Activated CD4-positive, alpha-beta T cell treated with anti-CD3 and anti-CD28 coated beads, Interleukin-2, amount 50 U/mL, for 4 hours (primary cell): ENCODE data around the gene SLC2A10.

Source experiments
- DNase-seq, 2 experiments: peaks; one replicate each; pipeline ENCODE4 v3.0.0-alpha.2; 2020

Gene SLC2A10

GRCh38 chr20:46771195-46771588 lies 61.7 kb downstream of the SLC2A10 start:
- DNase-seq, result no peak

GRCh38 chr20:46772901-46773300 lies 63.5 kb downstream of the SLC2A10 start:
- DNase-seq, result no peak

GRCh38 chr20:46773680-46774079 lies 64.2 kb downstream of the SLC2A10 start:
- DNase-seq, result no peak

GRCh38 chr20:46774236-46774635 lies 64.8 kb downstream of the SLC2A10 start:
- DNase-seq, result no peak

- no peak for DNase-seq
Observed at GRCh38 chr20:46774943-46775560, 65.6 kb downstream of the SLC2A10 start.

GRCh38 chr20:46775806-46776205 lies 66.4 kb downstream of the SLC2A10 start:
- DNase-seq, result no peak

GRCh38 chr20:46777331-46777730 lies 67.9 kb downstream of the SLC2A10 start:
- no peak for DNase-seq

- DNase-seq, result no peak
Observed at GRCh38 chr20:46779831-46780230, 70.4 kb downstream of the SLC2A10 start.

GRCh38 chr20:46784436-46785127 lies 75.1 kb downstream of the SLC2A10 start:
- DNase-seq, result no peak
